Nephron (organoid): ENCODE measurements around the gene RIMS4.
A peak's percentile ranks its signal among the peaks of the same experiment; 100 is the strongest.

Experiments
- H3K27ac Mint-ChIP-seq, 3 experiments: 2 replicates each; pipeline ENCODE4 v1.8.0; 2020; ENCODE audit warnings: mixed read lengths in 3 of 3, mild to moderate bottlenecking in 2 of 3, moderate library complexity in 1 of 3
- H3K27me3 Mint-ChIP-seq: 2 replicates; pipeline ENCODE4 v1.8.0; 2021; ENCODE audit warnings: low read depth, mild to moderate bottlenecking, moderate library complexity, mixed read lengths
- H3K36me3 Mint-ChIP-seq: 2 replicates; pipeline ENCODE4 v1.8.0; 2020; ENCODE audit warnings: low read depth, mixed read lengths
- H3K4me1 Mint-ChIP-seq: 2 replicates; pipeline ENCODE4 v1.8.0; 2020; ENCODE audit warnings: mixed read lengths
- H3K4me3 Mint-ChIP-seq, 3 experiments: 2 replicates each; pipeline ENCODE4 v1.8.0; 2020; ENCODE audit warnings: mild to moderate bottlenecking in 3 of 3, mixed read lengths in 3 of 3, moderate library complexity in 2 of 3
- H3K9me3 Mint-ChIP-seq: 2 replicates; pipeline ENCODE4 v1.8.0; 2020; ENCODE audit warnings: mixed read lengths
- CTCF ChIP-seq, 3 experiments: fragments of 200-600 bp; sonication (generic); IDR thresholded peaks; one replicate each; pipeline ENCODE4 v1.5.0; 2021; ENCODE audit warnings: antibody characterized with exemption in 3 of 3; ENCODE audit not compliant: unreplicated experiment in 3 of 3

RIMS4 gene

GRCh38 chr20:44817143-44817910 lies 7.0 kb upstream of the RIMS4 start:
- Mint-ChIP-seq H3K36me3 (no peaks in the 10 kb centered on the region), H3K9me3 (peaks cover 6% of the 10 kb centered on the region), H3K27me3 (peaks cover 7% of the 10 kb centered on the region), H3K4me3 (no peak overlapping the region), H3K4me1 (no peaks in the 10 kb centered on the region), H3K27ac (no peak overlapping the region)
- no peak for TF ChIP-seq CTCF (IDR thresholded peaks at IDR 0.05; ENCODE audit: unreplicated experiment in 3 of 3)

- H3K27ac Mint-ChIP-seq: no peak overlapping the region
- H3K27me3 Mint-ChIP-seq: peaks cover 18% of the 10 kb centered on the region
- H3K36me3 Mint-ChIP-seq: no peaks in the 10 kb centered on the region
- TF ChIP-seq CTCF (IDR thresholded peaks at IDR 0.05; ENCODE audit: unreplicated experiment in 3 of 3): no peak
- peaks cover 15% of the 10 kb centered on the region for H3K9me3 Mint-ChIP-seq
- no peak overlapping the region for H3K4me3 Mint-ChIP-seq
- H3K4me1 Mint-ChIP-seq: peaks cover 9% of the 10 kb centered on the region
Measured at GRCh38 chr20:44814937-44815336, 4.6 kb upstream of the RIMS4 start.

GRCh38 chr20:44811150-44811685 lies 872 bp upstream of the RIMS4 start:
- Mint-ChIP-seq H3K27ac (peak overlapping the region in 1 of 3 experiments; percentile 4), H3K4me3 (peak overlapping the region; percentile 74 to 85 (median 84)), H3K27me3 (peaks cover 52% of the 10 kb centered on the region), H3K9me3 (peaks cover 15% of the 10 kb centered on the region), H3K36me3 (no peaks in the 10 kb centered on the region), H3K4me1 (peaks cover 41% of the 10 kb centered on the region)
- no peak for TF ChIP-seq CTCF (IDR thresholded peaks at IDR 0.05; ENCODE audit: unreplicated experiment in 3 of 3)

GRCh38 chr20:44810061-44810390 lies 320 bp downstream of the RIMS4 start:
- H3K9me3 Mint-ChIP-seq: peaks cover 15% of the 10 kb centered on the region
- peak overlapping the region in 2 of 3 experiments; percentile 84 to 88 for H3K4me3 Mint-ChIP-seq
- H3K27me3 Mint-ChIP-seq: peaks cover 55% of the 10 kb centered on the region
- no peak for TF ChIP-seq CTCF (IDR thresholded peaks at IDR 0.05; ENCODE audit: unreplicated experiment in 3 of 3)
- H3K36me3 Mint-ChIP-seq: no peaks in the 10 kb centered on the region
- H3K4me1 Mint-ChIP-seq: peaks cover 52% of the 10 kb centered on the region
- no peak overlapping the region for H3K27ac Mint-ChIP-seq

GRCh38 chr20:44809380-44810060 lies 826 bp downstream of the RIMS4 start:
- no peaks in the 10 kb centered on the region for H3K36me3 Mint-ChIP-seq
- peak overlapping the region; percentile 84 to 88 (median 86) for H3K4me3 Mint-ChIP-seq
- no peak for TF ChIP-seq CTCF (IDR thresholded peaks at IDR 0.05; ENCODE audit: unreplicated experiment in 3 of 3)
- H3K4me1 Mint-ChIP-seq: peaks cover 55% of the 10 kb centered on the region
- no peak overlapping the region for H3K27ac Mint-ChIP-seq
- peaks cover 15% of the 10 kb centered on the region for H3K9me3 Mint-ChIP-seq
- H3K27me3 Mint-ChIP-seq: peaks cover 55% of the 10 kb centered on the region
